Activated naive CD4-positive, alpha-beta T cell treated with anti-CD3 and anti-CD28 coated beads, Interleukin-2, amount 50 U/mL, for 24 hours (primary cell): ENCODE measurements around the gene PTPRM.

Source experiments
- H3K27ac Mint-ChIP-seq: one replicate; pipeline ENCODE4 v1.8.0; 2021; ENCODE audit warnings: mild to moderate bottlenecking, mixed read lengths
- H3K27me3 Mint-ChIP-seq: one replicate; pipeline ENCODE4 v1.8.0; 2021; ENCODE audit warnings: mixed read lengths
- H3K36me3 Mint-ChIP-seq: one replicate; pipeline ENCODE4 v1.8.0; 2021; ENCODE audit warnings: mixed read lengths
- H3K4me1 Mint-ChIP-seq: one replicate; pipeline ENCODE4 v1.8.0; 2021; ENCODE audit warnings: mixed read lengths
- H3K4me3 Mint-ChIP-seq: one replicate; pipeline ENCODE4 v1.8.0; 2021; ENCODE audit warnings: mild to moderate bottlenecking, mixed read lengths
- H3K9me3 Mint-ChIP-seq: one replicate; pipeline ENCODE4 v1.8.0; 2021; ENCODE audit warnings: mixed read lengths

PTPRM gene

GRCh38 chr18:7657937-7658336, 90.8 kb downstream of the PTPRM start:
- Mint-ChIP-seq H3K4me1 (no peaks in the 10 kb centered on the region), H3K27ac (no peak overlapping the region), H3K4me3 (no peak overlapping the region), H3K27me3 (no peaks in the 10 kb centered on the region), H3K9me3 (no peaks in the 10 kb centered on the region), H3K36me3 (no peaks in the 10 kb centered on the region)

- H3K27ac Mint-ChIP-seq = no peak overlapping the region
- H3K9me3 Mint-ChIP-seq = no peaks in the 10 kb centered on the region
These were observed 91.6 kb downstream of the PTPRM start for GRCh38 chr18:7658701-7659100.

GRCh38 chr18:7661207-7661606, 94.1 kb downstream of the PTPRM start:
- no peak overlapping the region for H3K27ac Mint-ChIP-seq
- H3K4me3 Mint-ChIP-seq = no peak overlapping the region
- H3K4me1 Mint-ChIP-seq = no peaks in the 10 kb centered on the region
- H3K36me3 Mint-ChIP-seq = no peaks in the 10 kb centered on the region
- no peaks in the 10 kb centered on the region for H3K9me3 Mint-ChIP-seq
- H3K27me3 Mint-ChIP-seq = no peaks in the 10 kb centered on the region

More at GRCh38 chr18:7658701-7659100, 91.6 kb downstream of the PTPRM start:
- Mint-ChIP-seq H3K4me1 (no peaks in the 10 kb centered on the region), H3K36me3 (no peaks in the 10 kb centered on the region), H3K27me3 (no peaks in the 10 kb centered on the region), H3K4me3 (no peak overlapping the region)

GRCh38 chr18:7662866-7663265, 95.8 kb downstream of the PTPRM start:
- Mint-ChIP-seq H3K27ac (no peak overlapping the region), H3K4me3 (no peak overlapping the region), H3K9me3 (no peaks in the 10 kb centered on the region), H3K4me1 (no peaks in the 10 kb centered on the region), H3K27me3 (no peaks in the 10 kb centered on the region), H3K36me3 (no peaks in the 10 kb centered on the region)

- Mint-ChIP-seq H3K27me3 (no peaks in the 10 kb centered on the region), H3K36me3 (no peaks in the 10 kb centered on the region), H3K4me3 (no peak overlapping the region), H3K9me3 (no peaks in the 10 kb centered on the region), H3K4me1 (no peaks in the 10 kb centered on the region), H3K27ac (no peak overlapping the region)
These were observed 96.5 kb downstream of the PTPRM start for GRCh38 chr18:7663366-7664312.

GRCh38 chr18:7666195-7666776, 99.2 kb downstream of the PTPRM start:
- H3K36me3 Mint-ChIP-seq = no peaks in the 10 kb centered on the region
- no peaks in the 10 kb centered on the region for H3K27me3 Mint-ChIP-seq
- H3K27ac Mint-ChIP-seq = no peak overlapping the region
- no peaks in the 10 kb centered on the region for H3K9me3 Mint-ChIP-seq
- no peak overlapping the region for H3K4me3 Mint-ChIP-seq
- H3K4me1 Mint-ChIP-seq = no peaks in the 10 kb centered on the region

- Mint-ChIP-seq H3K27me3 (no peaks in the 10 kb centered on the region), H3K4me1 (no peaks in the 10 kb centered on the region)
These were observed 101.3 kb downstream of the PTPRM start for GRCh38 chr18:7668392-7668791.

GRCh38 chr18:7669361-7669760, 102.2 kb downstream of the PTPRM start:
- Mint-ChIP-seq H3K4me3 (no peak overlapping the region), H3K36me3 (no peaks in the 10 kb centered on the region), H3K27me3 (no peaks in the 10 kb centered on the region), H3K9me3 (no peaks in the 10 kb centered on the region), H3K27ac (no peak overlapping the region), H3K4me1 (no peaks in the 10 kb centered on the region)

More at GRCh38 chr18:7668392-7668791, 101.3 kb downstream of the PTPRM start:
- Mint-ChIP-seq H3K36me3 (no peaks in the 10 kb centered on the region), H3K9me3 (no peaks in the 10 kb centered on the region), H3K4me3 (no peak overlapping the region), H3K27ac (no peak overlapping the region)

- no peaks in the 10 kb centered on the region for H3K9me3 Mint-ChIP-seq
- no peaks in the 10 kb centered on the region for H3K4me1 Mint-ChIP-seq
- no peaks in the 10 kb centered on the region for H3K27me3 Mint-ChIP-seq
- no peaks in the 10 kb centered on the region for H3K36me3 Mint-ChIP-seq
- H3K4me3 Mint-ChIP-seq = no peak overlapping the region
- no peak overlapping the region for H3K27ac Mint-ChIP-seq
These were observed 104.0 kb downstream of the PTPRM start for GRCh38 chr18:7671105-7671504.

GRCh38 chr18:7676253-7676873, 109.2 kb downstream of the PTPRM start:
- no peaks in the 10 kb centered on the region for H3K4me1 Mint-ChIP-seq
- no peak overlapping the region for H3K27ac Mint-ChIP-seq
- H3K4me3 Mint-ChIP-seq = no peak overlapping the region
- H3K27me3 Mint-ChIP-seq = no peaks in the 10 kb centered on the region
- H3K36me3 Mint-ChIP-seq = no peaks in the 10 kb centered on the region
- no peaks in the 10 kb centered on the region for H3K9me3 Mint-ChIP-seq

GRCh38 chr18:7677001-7677400, 109.9 kb downstream of the PTPRM start:
- no peaks in the 10 kb centered on the region for H3K27me3 Mint-ChIP-seq
- no peak overlapping the region for H3K27ac Mint-ChIP-seq
- H3K4me1 Mint-ChIP-seq = no peaks in the 10 kb centered on the region
- H3K36me3 Mint-ChIP-seq = no peaks in the 10 kb centered on the region
- no peak overlapping the region for H3K4me3 Mint-ChIP-seq
- H3K9me3 Mint-ChIP-seq = no peaks in the 10 kb centered on the region

- Mint-ChIP-seq H3K4me3 (no peak overlapping the region), H3K27me3 (no peaks in the 10 kb centered on the region), H3K27ac (no peak overlapping the region), H3K9me3 (no peaks in the 10 kb centered on the region), H3K4me1 (no peaks in the 10 kb centered on the region), H3K36me3 (no peaks in the 10 kb centered on the region)
These were observed 110.3 kb downstream of the PTPRM start for GRCh38 chr18:7677424-7677823.

- H3K27ac Mint-ChIP-seq = no peak overlapping the region
- no peaks in the 10 kb centered on the region for H3K27me3 Mint-ChIP-seq
- no peaks in the 10 kb centered on the region for H3K4me1 Mint-ChIP-seq
- H3K36me3 Mint-ChIP-seq = no peaks in the 10 kb centered on the region
- H3K9me3 Mint-ChIP-seq = no peaks in the 10 kb centered on the region
- H3K4me3 Mint-ChIP-seq = no peak overlapping the region
These were observed 111.3 kb downstream of the PTPRM start for GRCh38 chr18:7678389-7678788.

- Mint-ChIP-seq H3K4me1 (no peaks in the 10 kb centered on the region), H3K4me3 (no peak overlapping the region), H3K36me3 (no peaks in the 10 kb centered on the region), H3K9me3 (no peaks in the 10 kb centered on the region), H3K27ac (no peak overlapping the region), H3K27me3 (no peaks in the 10 kb centered on the region)
These were observed 111.7 kb downstream of the PTPRM start for GRCh38 chr18:7678801-7679200.

- no peaks in the 10 kb centered on the region for H3K27me3 Mint-ChIP-seq
- H3K4me1 Mint-ChIP-seq = no peaks in the 10 kb centered on the region
- no peak overlapping the region for H3K4me3 Mint-ChIP-seq
- H3K36me3 Mint-ChIP-seq = no peaks in the 10 kb centered on the region
- no peak overlapping the region for H3K27ac Mint-ChIP-seq
- no peaks in the 10 kb centered on the region for H3K9me3 Mint-ChIP-seq
These were observed 114.2 kb downstream of the PTPRM start for GRCh38 chr18:7681298-7681697.

GRCh38 chr18:7682321-7682720, 115.2 kb downstream of the PTPRM start:
- Mint-ChIP-seq H3K9me3 (no peaks in the 10 kb centered on the region), H3K27me3 (no peaks in the 10 kb centered on the region), H3K4me3 (no peak overlapping the region), H3K27ac (no peak overlapping the region), H3K36me3 (no peaks in the 10 kb centered on the region), H3K4me1 (no peaks in the 10 kb centered on the region)
